Astrocyte (in vitro differentiated cells and primary cell): ENCODE measurements around the gene ANKS3.

Source experiments
- CTCF ChIP-seq: IDR thresholded peaks from 2 replicates; pipeline ENCODE4 v1.5.1; 2011; ENCODE audit warnings: low read depth, mild to moderate bottlenecking, inconsistent platforms, low read length, moderate library complexity; ENCODE audit not compliant: insufficient read depth
- EZH2 ChIP-seq: IDR thresholded peaks from 2 replicates; pipeline ENCODE4 v1.6.1; 2012; ENCODE audit warnings: mild to moderate bottlenecking, low read length, inconsistent platforms; ENCODE audit not compliant: insufficient read depth

- TF ChIP-seq CTCF, result no peak
- TF ChIP-seq EZH2, result no peak
Measured at GRCh38 chr16:4775005-4775404, 40.9 kb upstream of the ANKS3 start.
